ENCODE data around the gene SLIT3. TPM values are rescaled to one million over a fixed set of nuclear protein-coding genes. Genes with fewer than 3 reads are reported as not detected.

The SLIT3 gene
- total and polyA plus RNA-seq, 9 of the 15 experiments (the other 6 are each of a cell fraction or from before 2014, with no cell fraction given) = 0.01 to 0.04 TPM; not detected in 7

GRCh38 chr5:169132302-169132660 is 168.7 kb downstream of the SLIT3 start:
- no peak for DNase-seq (ENCODE audit: extremely low read depth in 1 of 4, low spot score in 3 of 4)
- H3K27ac ChIP-seq (ENCODE audit: extremely low read depth, low read depth, low read length) = no peak overlapping the region
- no peaks in the 10 kb centered on the region for H3K27me3 ChIP-seq (ENCODE audit: control insufficient read depth in 2 of 2, insufficient read depth in 2 of 2, low read length in 2 of 2)
- in situ Hi-C loops (cut with MboI) = no loop called here
- ChIA-PET CTCF (ENCODE audit: low intra/inter-chr PET ratio) (no interaction called here), POLR2A (no interaction called here)
- no peak overlapping the region for H3K4me3 ChIP-seq
- TF ChIP-seq CHD1 (IDR thresholded peaks at IDR 0.05; ENCODE audit: low read length) (no peak), ZNF311 (CRISPR knock-in tag; IDR thresholded peaks at IDR 0.05) (no peak), MXD1 (CRISPR knock-in tag; IDR thresholded peaks at IDR 0.05; ENCODE audit: borderline replicate concordance, poor library complexity, severe bottlenecking) (no peak)
- 0% methylated on average over 1 of the region's 1 CpG for WGBS (ENCODE audit: insufficient coverage, low coverage, missing lambda C conversion rate)
- ATAC-seq = no peak
- H3K9ac ChIP-seq (ENCODE audit: insufficient read depth in 1 of 2, low read depth in 2 of 2, low read length in 2 of 2) = no peak overlapping the region
- H4K20me1 ChIP-seq (replicated peaks; ENCODE audit: control insufficient read depth, insufficient read depth, low read length) = no peaks in the 10 kb centered on the region
- H3K9me1 ChIP-seq (ENCODE audit: control insufficient read depth, insufficient read depth, low read length) = no peaks in the 10 kb centered on the region
- no TSS peak for BruUV-seq (replicated peaks)
- H3K36me3 ChIP-seq (ENCODE audit: control insufficient read depth, insufficient read depth, low read length) = no peaks in the 10 kb centered on the region
- H3K9me3 ChIP-seq (replicated peaks; ENCODE audit: control insufficient read depth, insufficient read depth, low read depth, low read length) = no peaks in the 10 kb centered on the region
- H3K79me2 ChIP-seq (ENCODE audit: control insufficient read depth, insufficient read depth, low read length) = no peaks in the 10 kb centered on the region
- no peaks in the 10 kb centered on the region for H3K4me1 ChIP-seq (replicated peaks in 1 of 2; ENCODE audit: control insufficient read depth in 2 of 2, insufficient read depth in 2 of 2, low read length in 2 of 2)
- H2AFZ ChIP-seq (ENCODE audit: low read depth, low read length) = no peak overlapping the region
- intact Hi-C loops (cut with micrococcal nuclease) = no loop called here
- no peak overlapping the region for H3K4me2 ChIP-seq (ENCODE audit: insufficient read depth, low read length)
- no peak for FAIRE-seq

GRCh38 chr5:169131616-169132301 is 169.2 kb downstream of the SLIT3 start:
- BruUV-seq (replicated peaks) = no TSS peak
- TF ChIP-seq ZBTB2 (IDR thresholded peaks at IDR 0.05) = no peak
- TF ChIP-seq CXXC5 (CRISPR knock-in tag; IDR thresholded peaks at IDR 0.05) = no peak
- TF ChIP-seq NCOA1 (IDR thresholded peaks at IDR 0.05; ENCODE audit: low read depth) = no peak
- no peak for TF ChIP-seq ZNF668 (CRISPR knock-in tag; IDR thresholded peaks at IDR 0.05)
- TF ChIP-seq THAP7 (CRISPR knock-in tag; IDR thresholded peaks at IDR 0.05) = no peak
- no peak for TF ChIP-seq ZNF830 (CRISPR knock-in tag; IDR thresholded peaks at IDR 0.05)
- TF ChIP-seq ZNF780A (CRISPR knock-in tag; IDR thresholded peaks at IDR 0.05) = no peak
- no peak for TF ChIP-seq ERF (CRISPR knock-in tag; IDR thresholded peaks at IDR 0.05)
- TF ChIP-seq ZNF512 (tag; IDR thresholded peaks at IDR 0.05) = no peak
- no peak for TF ChIP-seq GTF2A2 (tag; IDR thresholded peaks at IDR 0.05)

More at GRCh38 chr5:169131616-169132301, 169.2 kb downstream of the SLIT3 start:
- no peak for ATAC-seq
- no peak for FAIRE-seq
- intact Hi-C loops (cut with micrococcal nuclease) (no loop called here), in situ Hi-C loops (cut with MboI) (no loop called here)
- Histone ChIP-seq H3K9ac (ENCODE audit: insufficient read depth in 1 of 2, low read depth in 2 of 2, low read length in 2 of 2) (no peak overlapping the region), H3K79me2 (ENCODE audit: control insufficient read depth, insufficient read depth, low read length) (no peaks in the 10 kb centered on the region), H3K9me3 (replicated peaks; ENCODE audit: control insufficient read depth, insufficient read depth, low read depth, low read length) (no peaks in the 10 kb centered on the region), H3K4me1 (replicated peaks in 1 of 2; ENCODE audit: control insufficient read depth in 2 of 2, insufficient read depth in 2 of 2, low read length in 2 of 2) (no peaks in the 10 kb centered on the region), H3K4me2 (ENCODE audit: insufficient read depth, low read length) (no peak overlapping the region), H3K9me1 (ENCODE audit: control insufficient read depth, insufficient read depth, low read length) (no peaks in the 10 kb centered on the region), H3K36me3 (ENCODE audit: control insufficient read depth, insufficient read depth, low read length) (no peaks in the 10 kb centered on the region), H2AFZ (ENCODE audit: low read depth, low read length) (no peak overlapping the region), H3K27me3 (ENCODE audit: control insufficient read depth in 2 of 2, insufficient read depth in 2 of 2, low read length in 2 of 2) (no peaks in the 10 kb centered on the region), H3K27ac (ENCODE audit: extremely low read depth, low read depth, low read length) (no peak overlapping the region), H3K4me3 (no peak overlapping the region), H4K20me1 (replicated peaks; ENCODE audit: control insufficient read depth, insufficient read depth, low read length) (no peaks in the 10 kb centered on the region)
- no peak for DNase-seq (ENCODE audit: extremely low read depth in 1 of 4, low spot score in 3 of 4)
- POLR2A ChIA-PET = interaction anchor here (1.1 kb wide), 1 partner anchor 10 kb away, joined by 3 read pairs; no protein-coding TSS in a partner anchor
- WGBS (ENCODE audit: insufficient coverage, low coverage, missing lambda C conversion rate) = 0% methylated on average over 3 of the region's 4 CpGs
- CTCF ChIA-PET (ENCODE audit: low intra/inter-chr PET ratio) = no interaction called here
